22Rv1 (cell line): ENCODE measurements around the gene CUL2.

Experiments used
- CTCF ChIP-seq: fragments of 450-650 bp; IDR thresholded peaks from 2 replicates; pipeline ENCODE4 v1.5.1; 2017; ENCODE audit warnings: mild to moderate bottlenecking
- ZFX ChIP-seq: fragments of 450-650 bp; IDR thresholded peaks from 2 replicates; pipeline ENCODE4 v1.6.1; 2017; ENCODE audit warnings: antibody characterized with exemption, borderline replicate concordance

GRCh38 chr10:35129185-35129674 is 39.1 kb upstream of the CUL2 start:
- TF ChIP-seq CTCF (no peak), ZFX (no peak)
